Activated T-helper 17 cell treated with anti-CD3 and anti-CD28 coated beads, Interleukin-2, amount 50 U/mL, for 72 hours (primary cell): Measurements from ENCODE around the gene NLRP7. TPM values are rescaled to one million over a fixed set of nuclear protein-coding genes. Genes with fewer than 3 reads are reported as not detected.
"Not testable (repeated sequence)": the region's sequence is repeated elsewhere in the genome, so short reads cannot be mapped to it uniquely, and the experiment has no call there.

Experiments used
- ATAC-seq: fragments of 150-1000 bp; cut with Tn5 transposase; replicated peaks from 2 replicates; pipeline ENCODE4 v1.10.0; 2021; ENCODE audit warnings: mild to moderate bottlenecking, moderate library complexity
- H3K27ac Mint-ChIP-seq: one replicate; pipeline ENCODE4 v1.8.0; 2022; ENCODE audit warnings: mixed read lengths
- H3K27me3 Mint-ChIP-seq: one replicate; pipeline ENCODE4 v1.8.0; 2022; ENCODE audit warnings: mixed read lengths
- H3K36me3 Mint-ChIP-seq: one replicate; pipeline ENCODE4 v1.8.0; 2022; ENCODE audit warnings: low read depth, mild to moderate bottlenecking, mixed read lengths
- H3K4me1 Mint-ChIP-seq: one replicate; pipeline ENCODE4 v1.8.0; 2022; ENCODE audit warnings: mixed read lengths
- H3K4me3 Mint-ChIP-seq: one replicate; pipeline ENCODE4 v1.8.0; 2022; ENCODE audit warnings: mild to moderate bottlenecking, mixed read lengths
- H3K9me3 Mint-ChIP-seq: one replicate; pipeline ENCODE4 v1.8.0; 2022; ENCODE audit warnings: mixed read lengths
- total RNA-seq, 2 donors: library from RNA; stranded (reverse); gene quantifications; one replicate each; pipeline ENCODE4 v1.2.3, GENCODE V29; 2022

NLRP7 gene
- not detected for total RNA-seq

GRCh38 chr19:54947381-54947780 lies at the start of gene NLRP7:
Gene NLRP7, minus strand, starts transcription at chr19:54947530.
- no peak for ATAC-seq
- Mint-ChIP-seq H3K27ac (no peak within 1 kb of the TSS), H3K27me3 (no peaks in the 10 kb centered on the region), H3K4me1 (no peaks in the 10 kb centered on the region), H3K36me3 (no peaks in the 10 kb centered on the region), H3K9me3 (no peaks in the 10 kb centered on the region), H3K4me3 (no peak within 1 kb of the TSS)

GRCh38 chr19:54995561-54995960 lies 48.2 kb upstream of the NLRP7 start:
- Mint-ChIP-seq H3K27ac (no peak overlapping the region), H3K36me3 (no peaks in the 10 kb centered on the region), H3K9me3 (no peaks in the 10 kb centered on the region), H3K27me3 (peaks cover 8% of the 10 kb centered on the region), H3K4me1 (no peaks in the 10 kb centered on the region), H3K4me3 (no peak overlapping the region)
- ATAC-seq, result no peak

- ATAC-seq, H3K9me3 Mint-ChIP-seq, H3K4me1 Mint-ChIP-seq, H3K27ac Mint-ChIP-seq, H3K36me3 Mint-ChIP-seq, H3K4me3 Mint-ChIP-seq, H3K27me3 Mint-ChIP-seq: not testable (repeated sequence)
Measured at GRCh38 chr19:54989531-54989930, 42.2 kb upstream of the NLRP7 start.

GRCh38 chr19:54982562-54982961 lies 35.2 kb upstream of the NLRP7 start:
- H3K27me3 Mint-ChIP-seq, H3K4me3 Mint-ChIP-seq, H3K4me1 Mint-ChIP-seq, ATAC-seq, H3K27ac Mint-ChIP-seq, H3K9me3 Mint-ChIP-seq, H3K36me3 Mint-ChIP-seq: not testable (repeated sequence)

DNA sequence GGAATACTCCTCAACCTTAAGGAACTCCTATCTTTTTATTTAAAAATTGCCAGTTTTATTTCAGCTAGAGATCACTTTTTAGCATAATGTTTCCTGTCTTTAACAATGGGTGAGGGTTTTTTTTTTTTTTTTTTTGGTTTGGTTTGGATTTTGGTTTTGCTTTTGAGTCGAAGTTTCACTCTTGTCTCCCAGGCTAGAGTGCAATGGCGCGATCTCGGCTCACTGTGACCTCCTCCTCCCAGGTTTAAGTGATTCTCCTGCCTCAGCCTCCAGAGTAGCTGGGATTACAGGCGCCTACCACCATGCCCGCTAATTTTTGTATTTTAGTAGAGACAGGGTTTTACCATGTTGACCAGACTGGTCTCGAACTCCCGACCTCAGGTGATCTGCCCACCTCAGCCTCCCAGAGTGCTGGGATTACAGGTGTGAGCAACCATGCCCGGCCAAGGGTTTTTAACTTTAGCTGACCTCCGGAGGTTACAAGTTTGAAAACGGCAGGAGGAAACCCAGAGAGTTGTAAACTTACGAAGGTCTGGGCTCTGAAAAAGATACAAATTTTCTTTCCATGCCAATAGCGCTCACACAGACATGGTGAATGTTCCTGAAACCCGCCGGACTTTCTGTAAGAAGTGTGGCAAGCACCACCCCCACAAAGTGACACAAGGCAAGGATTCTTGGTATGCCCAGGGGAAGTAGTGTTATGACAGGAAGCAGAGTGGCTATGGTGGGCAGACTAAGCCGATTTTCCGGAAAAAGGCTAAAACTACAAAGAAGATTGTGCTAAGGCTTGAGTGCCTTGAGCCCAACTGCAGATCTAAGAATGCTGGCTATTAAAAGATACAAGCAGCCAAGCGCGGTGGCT lies 26.1 kb upstream of the NLRP7 start:
- ATAC-seq, result peak; percentile 90
- H3K4me3 Mint-ChIP-seq, result peak overlapping the region; percentile 35
- peak overlapping the region; percentile 28 for H3K27ac Mint-ChIP-seq
- not testable (repeated sequence) for H3K4me1 Mint-ChIP-seq, H3K27me3 Mint-ChIP-seq, H3K9me3 Mint-ChIP-seq, H3K36me3 Mint-ChIP-seq

GRCh38 chr19:54971446-54971845 lies 24.1 kb upstream of the NLRP7 start:
- H3K4me3 Mint-ChIP-seq, H3K27ac Mint-ChIP-seq, H3K36me3 Mint-ChIP-seq, H3K9me3 Mint-ChIP-seq, ATAC-seq, H3K4me1 Mint-ChIP-seq, H3K27me3 Mint-ChIP-seq: not testable (repeated sequence)

DNA sequence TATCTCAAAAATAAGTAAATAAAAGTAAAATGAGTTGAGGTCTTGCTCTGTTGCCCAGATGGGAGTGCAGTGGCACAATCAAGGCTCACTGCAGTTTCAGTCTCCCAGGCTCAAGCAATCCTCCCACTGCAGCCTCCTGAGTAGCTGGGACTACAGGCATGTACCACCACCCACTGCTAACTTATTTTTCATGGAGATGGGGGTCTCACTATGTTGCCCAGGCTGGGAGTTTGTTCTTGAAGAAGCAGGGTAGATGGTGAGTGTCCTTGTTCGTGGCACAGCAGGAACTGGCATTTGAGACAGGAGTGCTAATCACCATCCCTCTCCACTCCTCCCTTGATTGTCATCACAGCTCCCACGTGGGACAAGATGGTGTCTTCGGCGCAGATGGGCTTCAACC lies 22.3 kb upstream of the NLRP7 start:
- Mint-ChIP-seq H3K9me3 (no peaks in the 10 kb centered on the region), H3K4me3 (no peak overlapping the region), H3K27ac (no peak overlapping the region), H3K4me1 (no peaks in the 10 kb centered on the region), H3K27me3 (no peaks in the 10 kb centered on the region), H3K36me3 (no peaks in the 10 kb centered on the region)
- ATAC-seq, result no peak

GRCh38 chr19:54967611-54968010 lies 20.3 kb upstream of the NLRP7 start:
- H3K4me1 Mint-ChIP-seq, result no peaks in the 10 kb centered on the region
- H3K4me3 Mint-ChIP-seq, result no peak overlapping the region
- no peaks in the 10 kb centered on the region for H3K27me3 Mint-ChIP-seq
- H3K27ac Mint-ChIP-seq, result no peak overlapping the region
- H3K9me3 Mint-ChIP-seq, result no peaks in the 10 kb centered on the region
- no peaks in the 10 kb centered on the region for H3K36me3 Mint-ChIP-seq
- ATAC-seq, result no peak

DNA sequence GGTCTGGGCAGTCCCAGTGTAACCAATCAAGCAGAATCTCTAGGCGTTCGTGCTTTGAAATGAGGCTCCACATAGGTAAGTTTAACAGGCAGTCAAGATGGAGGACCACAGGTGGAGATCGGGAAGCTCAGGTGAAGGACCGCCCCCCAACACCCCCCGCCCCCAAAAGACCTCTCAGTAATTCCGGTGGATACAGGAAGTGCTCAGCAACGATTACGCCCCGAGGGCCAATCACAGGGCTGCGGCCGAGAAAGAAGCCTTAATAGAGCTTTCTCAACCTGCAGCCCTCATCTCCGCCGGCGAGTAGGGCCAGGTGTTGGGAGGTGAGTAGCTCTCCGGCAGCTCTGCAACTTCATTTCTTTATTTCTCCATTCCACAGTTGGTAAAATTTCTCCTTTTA lies 17.7 kb upstream of the NLRP7 start:
- H3K4me3 Mint-ChIP-seq, ATAC-seq, H3K9me3 Mint-ChIP-seq, H3K27ac Mint-ChIP-seq, H3K36me3 Mint-ChIP-seq, H3K4me1 Mint-ChIP-seq, H3K27me3 Mint-ChIP-seq: not testable (repeated sequence)

- Mint-ChIP-seq H3K27me3 (peaks cover 8% of the 10 kb centered on the region), H3K4me3 (peak overlapping the region; percentile 16), H3K27ac (no peak overlapping the region), H3K36me3 (no peaks in the 10 kb centered on the region), H3K4me1 (no peaks in the 10 kb centered on the region), H3K9me3 (no peaks in the 10 kb centered on the region)
- no peak for ATAC-seq
Measured at GRCh38 chr19:54959840-54960239, 12.5 kb upstream of the NLRP7 start.

DNA sequence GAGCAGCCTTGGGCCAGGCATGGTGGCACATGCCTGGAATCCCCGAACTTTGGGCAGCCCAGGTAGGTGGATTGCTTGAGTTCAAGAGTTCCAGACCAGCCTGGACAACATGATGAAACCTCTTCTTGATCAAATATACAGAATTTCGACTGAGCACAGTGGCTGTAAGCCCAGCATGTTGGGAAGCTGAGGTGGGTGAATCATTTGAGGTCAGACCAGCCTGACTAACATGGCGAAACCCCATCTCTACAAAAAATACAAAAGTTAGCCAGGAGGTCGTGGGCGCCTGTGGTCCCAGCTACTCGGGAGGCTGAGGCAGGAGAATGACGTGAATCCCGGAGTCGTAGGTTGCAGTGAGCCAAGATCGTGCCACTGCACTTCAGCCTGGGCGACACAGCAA lies 8.0 kb upstream of the NLRP7 start:
- no peak overlapping the region for H3K27ac Mint-ChIP-seq
- H3K27me3 Mint-ChIP-seq, result peaks cover 8% of the 10 kb centered on the region
- no peaks in the 10 kb centered on the region for H3K9me3 Mint-ChIP-seq
- no peaks in the 10 kb centered on the region for H3K4me1 Mint-ChIP-seq
- ATAC-seq, result peak; percentile 18
- no peak overlapping the region for H3K4me3 Mint-ChIP-seq
- H3K36me3 Mint-ChIP-seq, result no peaks in the 10 kb centered on the region

GRCh38 chr19:54953345-54953713 lies 6.0 kb upstream of the NLRP7 start:
- not testable (repeated sequence) for H3K36me3 Mint-ChIP-seq, H3K4me3 Mint-ChIP-seq, H3K27ac Mint-ChIP-seq, H3K4me1 Mint-ChIP-seq, H3K27me3 Mint-ChIP-seq, H3K9me3 Mint-ChIP-seq, ATAC-seq

DNA sequence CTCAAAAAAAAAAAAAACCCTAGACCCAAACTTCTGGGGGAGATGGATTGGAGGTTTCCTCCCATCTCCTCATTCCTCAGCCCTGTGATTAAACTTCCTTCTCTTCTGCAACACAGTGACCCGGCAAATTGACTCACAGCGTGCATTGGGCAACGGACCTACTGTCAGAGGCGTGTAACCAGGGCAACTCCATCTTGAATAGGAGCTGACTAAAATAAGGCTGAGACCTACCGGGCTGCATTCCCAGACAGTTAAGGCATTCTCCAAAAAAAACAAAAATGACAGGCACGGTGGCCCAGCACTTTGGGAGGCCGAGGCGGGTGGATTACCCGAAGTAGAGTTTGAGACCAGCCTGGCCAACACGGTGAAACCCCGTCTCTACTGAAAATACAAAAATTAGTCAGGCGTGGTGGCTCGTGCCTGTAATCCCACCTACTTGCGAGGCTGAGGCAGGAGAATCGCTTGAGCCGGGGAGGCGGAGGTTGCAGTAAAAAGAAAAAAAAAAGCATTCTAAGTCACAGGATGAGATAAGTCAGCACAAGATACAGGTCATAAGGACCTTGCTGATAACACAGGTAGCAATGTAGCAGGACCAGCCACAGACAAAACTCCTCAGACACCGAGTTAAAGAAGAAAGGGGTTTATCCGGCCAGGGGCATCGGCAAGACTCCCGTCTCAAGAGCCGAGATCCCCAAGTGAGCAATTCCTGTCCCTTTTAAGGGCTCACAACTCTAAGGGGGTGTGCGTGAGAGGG lies 5.4 kb upstream of the NLRP7 start:
- Mint-ChIP-seq H3K27ac (no peak overlapping the region), H3K9me3 (no peaks in the 10 kb centered on the region), H3K4me1 (no peaks in the 10 kb centered on the region), H3K27me3 (no peaks in the 10 kb centered on the region), H3K4me3 (no peak overlapping the region), H3K36me3 (no peaks in the 10 kb centered on the region)
- ATAC-seq, result no peak

DNA sequence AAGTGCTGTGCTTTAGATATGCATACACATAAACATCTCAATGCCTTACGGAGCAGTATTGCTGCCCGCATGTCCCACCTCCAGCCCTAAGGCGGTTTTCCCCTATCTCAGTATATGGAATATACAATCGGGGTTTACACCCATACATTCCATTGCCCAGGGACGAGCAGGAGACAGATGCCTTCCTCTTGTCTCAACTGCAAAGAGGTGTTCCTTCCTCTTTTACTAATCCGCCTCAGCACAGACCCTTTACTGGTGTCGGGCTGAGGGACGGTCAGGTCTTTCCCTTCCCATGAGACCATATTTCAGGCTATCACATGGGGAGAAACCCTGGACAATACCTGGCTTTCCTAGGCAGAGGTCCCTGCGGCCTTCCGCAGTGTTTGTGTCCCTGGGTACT lies 3.2 kb upstream of the NLRP7 start:
- not testable (repeated sequence) for H3K36me3 Mint-ChIP-seq, H3K4me3 Mint-ChIP-seq, H3K27me3 Mint-ChIP-seq, H3K9me3 Mint-ChIP-seq, H3K4me1 Mint-ChIP-seq, ATAC-seq, H3K27ac Mint-ChIP-seq

DNA sequence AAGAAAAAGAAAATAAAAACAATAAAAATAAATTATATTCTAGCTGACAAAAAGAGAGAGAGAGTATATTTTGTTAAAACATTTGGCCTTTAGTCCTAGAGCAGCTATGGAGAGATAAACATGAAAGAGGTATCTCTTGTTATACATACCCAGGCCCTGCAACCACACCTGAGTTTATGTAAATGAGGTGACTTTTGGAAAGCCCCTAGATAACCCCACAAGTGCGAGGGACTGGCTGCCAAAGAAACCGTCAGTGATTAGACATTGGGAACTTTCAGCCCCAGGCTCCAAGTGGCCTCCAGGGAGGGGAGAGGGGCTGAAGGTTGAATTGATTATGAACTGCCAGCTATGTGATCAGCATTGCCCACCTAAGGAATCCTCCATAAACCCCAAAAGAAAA lies 2.1 kb upstream of the NLRP7 start:
- peak; percentile 63 for ATAC-seq
- Mint-ChIP-seq H3K4me3 (no peak overlapping the region), H3K27me3 (no peaks in the 10 kb centered on the region), H3K9me3 (no peaks in the 10 kb centered on the region), H3K36me3 (no peaks in the 10 kb centered on the region), H3K27ac (no peak overlapping the region), H3K4me1 (no peaks in the 10 kb centered on the region)
